ENCODE results near the gene CYTH2.

Gene CYTH2

DNA sequence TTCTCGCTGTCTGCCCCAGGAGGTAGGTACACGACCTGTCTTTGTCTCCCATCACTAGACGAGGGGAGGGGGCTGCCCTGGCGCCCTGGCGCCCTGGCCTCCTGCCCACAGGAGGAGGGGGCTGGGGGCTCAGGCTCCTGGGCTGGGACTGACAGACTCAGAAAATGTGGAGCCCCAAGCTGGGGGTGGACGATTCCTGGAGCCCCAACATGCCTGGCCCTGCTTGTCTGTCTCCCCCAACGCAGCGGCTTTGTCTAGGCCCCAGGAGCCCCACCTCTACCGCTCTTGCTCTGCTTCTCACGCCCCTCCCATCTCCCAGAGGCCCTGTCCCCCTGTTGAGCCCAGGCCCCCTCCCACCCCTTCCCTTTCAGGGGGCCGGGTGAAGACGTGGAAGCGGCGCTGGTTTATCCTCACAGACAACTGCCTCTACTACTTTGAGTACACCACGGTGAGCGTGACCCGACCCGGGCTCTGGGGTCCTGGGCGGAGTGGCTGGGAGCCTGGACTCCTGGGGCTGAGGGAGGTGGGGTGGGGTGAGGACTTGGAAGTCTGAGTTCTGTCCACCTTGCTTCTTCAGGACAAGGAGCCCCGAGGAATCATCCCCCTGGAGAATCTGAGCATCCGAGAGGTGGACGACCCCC is 8.6 kb downstream of the CYTH2 start:
- no peak overlapping the region for H3K9ac ChIP-seq (ENCODE audit: low read length)
- TF ChIP-seq EZH2phosphoT487 (IDR thresholded peaks at IDR 0.05; ENCODE audit: low read depth) = no peak
- TF ChIP-seq, protein P1, sequence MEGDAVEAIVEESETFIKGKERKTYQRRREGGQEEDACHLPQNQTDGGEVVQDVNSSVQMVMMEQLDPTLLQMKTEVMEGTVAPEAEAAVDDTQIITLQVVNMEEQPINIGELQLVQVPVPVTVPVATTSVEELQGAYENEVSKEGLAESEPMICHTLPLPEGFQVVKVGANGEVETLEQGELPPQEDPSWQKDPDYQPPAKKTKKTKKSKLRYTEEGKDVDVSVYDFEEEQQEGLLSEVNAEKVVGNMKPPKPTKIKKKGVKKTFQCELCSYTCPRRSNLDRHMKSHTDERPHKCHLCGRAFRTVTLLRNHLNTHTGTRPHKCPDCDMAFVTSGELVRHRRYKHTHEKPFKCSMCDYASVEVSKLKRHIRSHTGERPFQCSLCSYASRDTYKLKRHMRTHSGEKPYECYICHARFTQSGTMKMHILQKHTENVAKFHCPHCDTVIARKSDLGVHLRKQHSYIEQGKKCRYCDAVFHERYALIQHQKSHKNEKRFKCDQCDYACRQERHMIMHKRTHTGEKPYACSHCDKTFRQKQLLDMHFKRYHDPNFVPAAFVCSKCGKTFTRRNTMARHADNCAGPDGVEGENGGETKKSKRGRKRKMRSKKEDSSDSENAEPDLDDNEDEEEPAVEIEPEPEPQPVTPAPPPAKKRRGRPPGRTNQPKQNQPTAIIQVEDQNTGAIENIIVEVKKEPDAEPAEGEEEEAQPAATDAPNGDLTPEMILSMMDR (IDR thresholded peaks at IDR 0.05; ENCODE audit: low read depth, low read length) = no peak
- no peak overlapping the region for H3K4me2 ChIP-seq (ENCODE audit: low read length)
- H3K27ac ChIP-seq (ENCODE audit: low read length) = no peak overlapping the region
- H2AFZ ChIP-seq (ENCODE audit: low read depth, low read length) = no peak overlapping the region
- no peaks in the 10 kb centered on the region for H3K79me2 ChIP-seq (ENCODE audit: low read length)
- H3K4me1 ChIP-seq (ENCODE audit: low read length) = peaks cover 21% of the 10 kb centered on the region
- no peaks in the 10 kb centered on the region for H3K9me3 ChIP-seq (ENCODE audit: insufficient read depth, low read length)
- no peaks in the 10 kb centered on the region for H4K20me1 ChIP-seq (ENCODE audit: insufficient read depth, low read length)
- no peaks in the 10 kb centered on the region for H3K27me3 ChIP-seq (ENCODE audit: low read depth, low read length)
- H3K36me3 ChIP-seq (replicated peaks; ENCODE audit: low read depth, low read length) = peaks cover 38% of the 10 kb centered on the region
- H3K4me3 ChIP-seq (ENCODE audit: low read length) = no peak overlapping the region

DNA sequence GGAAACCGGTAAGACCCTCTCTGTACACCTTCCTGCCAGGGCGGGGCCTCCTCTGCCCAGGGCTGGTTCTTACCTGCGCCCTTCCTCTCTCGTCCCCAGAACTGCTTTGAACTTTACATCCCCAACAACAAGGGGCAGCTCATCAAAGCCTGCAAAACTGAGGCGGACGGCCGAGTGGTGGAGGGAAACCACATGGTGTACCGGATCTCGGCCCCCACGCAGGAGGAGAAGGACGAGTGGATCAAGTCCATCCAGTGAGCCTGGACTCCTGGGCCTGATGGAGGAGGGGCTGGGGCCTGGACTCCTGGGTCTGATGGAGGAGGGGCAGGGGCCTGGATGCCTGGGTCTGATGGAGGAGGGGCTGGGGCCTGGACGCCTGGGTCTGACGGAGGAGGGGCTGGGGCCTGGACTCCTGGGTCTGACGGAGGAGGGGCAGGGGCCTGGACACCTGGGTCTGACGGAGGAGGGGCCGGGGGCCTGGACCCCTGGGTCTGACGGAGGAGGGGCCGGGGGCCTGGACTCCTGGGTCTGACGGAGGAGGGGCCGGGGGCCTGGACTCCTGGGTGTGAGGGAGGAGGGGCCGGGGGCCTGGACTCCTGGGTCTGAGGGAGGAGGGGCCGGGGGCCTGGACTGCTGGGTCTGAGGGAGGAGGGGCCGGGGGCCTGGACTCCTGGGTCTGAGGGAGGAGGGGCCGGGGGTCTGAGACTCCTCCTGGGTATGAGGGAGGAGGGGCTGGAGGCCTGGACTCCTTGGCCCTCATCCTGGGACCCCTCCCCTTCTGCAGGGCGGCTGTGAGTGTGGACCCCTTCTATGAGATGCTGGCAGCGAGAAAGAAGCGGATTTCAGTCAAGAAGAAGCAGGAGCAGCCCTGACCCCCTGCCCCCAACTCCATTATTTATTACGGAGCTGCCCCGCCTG is 9.4 kb downstream of the CYTH2 start:
- H3K27me3 ChIP-seq (ENCODE audit: low read depth, low read length) = no peaks in the 10 kb centered on the region
- no peak overlapping the region for H3K4me3 ChIP-seq (ENCODE audit: low read length)
- H3K79me2 ChIP-seq (ENCODE audit: low read length) = no peaks in the 10 kb centered on the region
- H3K4me2 ChIP-seq (ENCODE audit: low read length) = no peak overlapping the region
- no peak overlapping the region for H3K27ac ChIP-seq (ENCODE audit: low read length)
- no peaks in the 10 kb centered on the region for H4K20me1 ChIP-seq (ENCODE audit: insufficient read depth, low read length)
- no peak for TF ChIP-seq EZH2phosphoT487 (IDR thresholded peaks at IDR 0.05; ENCODE audit: low read depth)
- TF ChIP-seq, protein P1 (IDR thresholded peaks at IDR 0.05; ENCODE audit: low read depth, low read length) = no peak
- peaks cover 17% of the 10 kb centered on the region for H3K4me1 ChIP-seq (ENCODE audit: low read length)
- H3K9me3 ChIP-seq (ENCODE audit: insufficient read depth, low read length) = no peaks in the 10 kb centered on the region
- H2AFZ ChIP-seq (ENCODE audit: low read depth, low read length) = no peak overlapping the region
- peaks cover 30% of the 10 kb centered on the region for H3K36me3 ChIP-seq (replicated peaks; ENCODE audit: low read depth, low read length)
- no peak overlapping the region for H3K9ac ChIP-seq (ENCODE audit: low read length)

DNA sequence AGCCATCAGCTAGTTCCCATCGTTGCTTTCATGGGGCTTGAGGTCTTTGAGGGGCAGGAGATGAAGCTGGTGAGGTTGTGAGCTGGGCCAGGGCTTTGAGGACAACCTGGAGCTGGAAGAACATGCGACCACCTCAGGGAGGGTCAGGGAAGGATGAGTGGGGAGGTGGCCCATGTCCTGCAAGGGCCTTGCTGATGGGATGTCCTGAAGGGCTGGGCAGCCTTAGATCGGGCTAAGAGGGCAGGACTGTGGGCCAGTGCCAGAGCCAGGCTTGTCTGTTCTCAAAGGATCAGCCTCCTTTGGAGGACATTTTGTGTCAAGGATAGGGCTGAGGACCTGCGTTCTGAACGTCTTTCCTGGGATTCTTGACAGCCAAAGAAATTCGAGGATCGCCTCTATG is 10.5 kb downstream of the CYTH2 start:
- Histone ChIP-seq H3K79me2 (ENCODE audit: low read length) (no peaks in the 10 kb centered on the region), H3K36me3 (replicated peaks; ENCODE audit: low read depth, low read length) (peaks cover 24% of the 10 kb centered on the region), H3K9me3 (ENCODE audit: insufficient read depth, low read length) (no peaks in the 10 kb centered on the region), H2AFZ (ENCODE audit: low read depth, low read length) (no peak overlapping the region), H3K4me2 (ENCODE audit: low read length) (no peak overlapping the region), H3K4me3 (ENCODE audit: low read length) (no peak overlapping the region), H3K27me3 (ENCODE audit: low read depth, low read length) (no peaks in the 10 kb centered on the region), H4K20me1 (ENCODE audit: insufficient read depth, low read length) (no peaks in the 10 kb centered on the region), H3K4me1 (ENCODE audit: low read length) (peaks cover 6% of the 10 kb centered on the region), H3K27ac (ENCODE audit: low read length) (no peak overlapping the region), H3K9ac (ENCODE audit: low read length) (no peak overlapping the region)
- TF ChIP-seq, protein P1 (IDR thresholded peaks at IDR 0.05; ENCODE audit: low read depth, low read length) = no peak
- TF ChIP-seq EZH2phosphoT487 (IDR thresholded peaks at IDR 0.05; ENCODE audit: low read depth) = no peak

DNA sequence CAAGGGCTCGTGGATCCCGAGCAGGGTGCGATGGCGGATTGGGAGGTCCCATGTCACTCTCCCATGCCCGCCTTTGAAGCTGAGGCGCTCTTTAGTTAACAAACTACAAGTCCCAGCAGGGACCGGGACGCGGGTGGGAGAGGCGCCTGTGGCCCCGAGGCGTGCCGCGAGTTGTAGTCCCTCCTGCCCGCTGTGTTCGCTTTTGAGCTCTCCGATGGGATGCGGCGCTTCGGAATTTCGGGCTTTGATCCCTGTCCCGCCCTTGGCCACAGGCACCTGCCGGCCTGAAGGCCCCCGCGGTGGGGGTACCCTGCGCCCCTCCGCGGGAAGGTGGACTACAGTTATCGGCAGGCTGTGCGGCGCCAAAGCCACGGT is 11.0 kb downstream of the CYTH2 start:
- TF ChIP-seq, protein P1 (IDR thresholded peaks at IDR 0.05; ENCODE audit: low read depth, low read length) = no peak
- TF ChIP-seq EZH2phosphoT487 (IDR thresholded peaks at IDR 0.05; ENCODE audit: low read depth) = no peak
- Histone ChIP-seq H3K4me3 (ENCODE audit: low read length) (no peak overlapping the region), H3K4me1 (ENCODE audit: low read length) (peaks cover 1% of the 10 kb centered on the region), H3K27me3 (ENCODE audit: low read depth, low read length) (no peaks in the 10 kb centered on the region), H2AFZ (ENCODE audit: low read depth, low read length) (no peak overlapping the region), H3K36me3 (replicated peaks; ENCODE audit: low read depth, low read length) (peaks cover 19% of the 10 kb centered on the region), H3K4me2 (ENCODE audit: low read length) (no peak overlapping the region), H3K27ac (ENCODE audit: low read length) (no peak overlapping the region), H4K20me1 (ENCODE audit: insufficient read depth, low read length) (no peaks in the 10 kb centered on the region), H3K9me3 (ENCODE audit: insufficient read depth, low read length) (no peaks in the 10 kb centered on the region), H3K9ac (ENCODE audit: low read length) (no peak overlapping the region), H3K79me2 (ENCODE audit: low read length) (no peaks in the 10 kb centered on the region)
